ENCODE data around the gene ENPP7.

Gene ENPP7

DNA sequence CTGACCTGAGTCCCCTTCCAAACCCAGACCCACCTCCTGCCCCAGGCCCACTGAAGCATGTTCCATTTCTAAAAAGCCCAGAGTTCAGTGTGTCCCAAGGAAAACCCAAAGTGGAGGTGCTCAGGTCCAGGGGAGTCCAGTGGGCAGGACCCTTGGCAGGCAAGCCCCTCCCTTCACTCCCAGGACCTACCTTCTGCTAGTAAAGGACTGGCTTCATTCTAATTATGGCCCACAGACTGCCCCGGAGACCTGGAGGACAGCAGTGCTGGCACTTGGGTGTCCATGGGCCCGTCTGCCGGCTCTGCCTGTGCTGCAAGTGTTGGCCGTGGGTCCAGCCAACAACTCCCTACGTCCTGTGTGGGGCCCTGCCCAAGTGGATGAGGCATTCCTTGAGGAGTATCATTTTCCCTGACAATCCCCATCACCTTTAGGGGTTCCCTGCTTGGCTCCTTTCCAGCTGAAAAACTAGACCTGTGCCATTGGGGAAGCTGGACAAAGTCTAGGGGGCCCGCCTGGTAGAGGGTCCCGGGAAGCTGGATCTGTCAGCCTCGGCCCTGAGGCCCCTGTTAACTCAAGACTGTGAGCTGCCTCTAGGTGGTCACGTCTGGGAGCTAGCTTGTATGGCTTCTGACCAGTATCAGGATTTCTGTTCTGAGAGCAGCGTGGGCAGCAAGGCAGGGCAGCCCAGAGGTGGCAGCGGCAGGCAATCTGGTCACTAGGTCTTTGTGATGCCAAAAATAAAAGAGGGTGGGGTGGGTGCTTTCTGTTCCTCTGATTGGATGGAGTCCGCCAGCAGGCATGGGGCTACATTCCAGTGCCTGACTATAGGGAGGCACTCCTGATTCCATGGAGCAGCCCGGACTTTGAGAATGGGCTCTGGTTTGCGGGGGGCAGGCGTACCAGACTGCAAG is 55.4 kb downstream of the ENPP7 start:
- CTCF ChIA-PET = interaction anchor here (0.8 to 1.5 kb wide), 3 partner anchors 11 to 184 kb away, joined by 4 to 5 read pairs (median 4); partner anchors contain the start of gene CBX8
- POLR2A ChIA-PET = no interaction called here

DNA sequence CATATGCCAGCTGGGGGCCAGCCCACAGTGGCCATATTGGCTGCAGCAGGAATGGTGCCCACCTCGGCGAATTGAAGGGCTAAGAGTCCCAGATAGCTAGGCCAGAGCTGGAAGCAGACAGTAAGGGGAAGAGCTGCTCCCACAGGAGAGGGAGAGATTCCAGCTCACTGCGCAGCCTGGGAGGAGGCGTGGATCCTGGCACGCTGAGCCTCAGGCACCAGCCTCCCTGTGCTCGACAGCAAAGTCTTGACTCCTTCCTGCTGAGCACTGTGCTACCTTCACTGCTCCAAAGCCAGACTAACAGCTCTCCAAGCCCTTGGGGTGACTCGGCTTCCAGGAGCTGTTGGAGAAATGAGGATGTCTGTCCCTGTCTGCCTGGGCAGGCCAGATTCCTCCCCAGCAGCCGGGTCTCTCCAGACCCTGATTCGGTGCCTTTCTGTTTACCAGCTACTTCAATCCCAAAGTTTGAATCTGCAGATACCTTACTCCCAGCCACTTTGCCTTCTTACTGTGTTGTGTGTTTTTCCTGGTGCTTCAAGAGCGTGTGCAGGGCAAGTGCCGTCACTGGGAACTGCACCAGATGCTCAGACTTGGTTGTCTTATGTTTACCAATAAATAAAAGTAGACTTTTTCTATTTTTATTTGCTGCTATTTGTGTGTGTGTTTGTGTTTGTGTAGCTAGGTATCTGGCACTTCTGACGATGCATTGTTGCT is 56.3 kb downstream of the ENPP7 start:
- TF ChIP-seq, protein P1, sequence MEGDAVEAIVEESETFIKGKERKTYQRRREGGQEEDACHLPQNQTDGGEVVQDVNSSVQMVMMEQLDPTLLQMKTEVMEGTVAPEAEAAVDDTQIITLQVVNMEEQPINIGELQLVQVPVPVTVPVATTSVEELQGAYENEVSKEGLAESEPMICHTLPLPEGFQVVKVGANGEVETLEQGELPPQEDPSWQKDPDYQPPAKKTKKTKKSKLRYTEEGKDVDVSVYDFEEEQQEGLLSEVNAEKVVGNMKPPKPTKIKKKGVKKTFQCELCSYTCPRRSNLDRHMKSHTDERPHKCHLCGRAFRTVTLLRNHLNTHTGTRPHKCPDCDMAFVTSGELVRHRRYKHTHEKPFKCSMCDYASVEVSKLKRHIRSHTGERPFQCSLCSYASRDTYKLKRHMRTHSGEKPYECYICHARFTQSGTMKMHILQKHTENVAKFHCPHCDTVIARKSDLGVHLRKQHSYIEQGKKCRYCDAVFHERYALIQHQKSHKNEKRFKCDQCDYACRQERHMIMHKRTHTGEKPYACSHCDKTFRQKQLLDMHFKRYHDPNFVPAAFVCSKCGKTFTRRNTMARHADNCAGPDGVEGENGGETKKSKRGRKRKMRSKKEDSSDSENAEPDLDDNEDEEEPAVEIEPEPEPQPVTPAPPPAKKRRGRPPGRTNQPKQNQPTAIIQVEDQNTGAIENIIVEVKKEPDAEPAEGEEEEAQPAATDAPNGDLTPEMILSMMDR (IDR thresholded peaks at IDR 0.05; ENCODE audit: control extremely low read depth, extremely low read depth, low read depth, missing control alignments) = no peak
- DNase-seq (ENCODE audit: extremely low spot score) = no peak
- CTCF ChIA-PET = interaction anchor here (0.8 to 1.5 kb wide), 8 partner anchors 10 to 221 kb away, joined by 3 to 6 read pairs (median 4); partner anchors contain the start of gene CBX8
- POLR2A ChIA-PET = no interaction called here

More for the DNA sequence above, 55.4 kb downstream of the ENPP7 start:
- no peak for DNase-seq (ENCODE audit: extremely low spot score)
- TF ChIP-seq, protein P1 (IDR thresholded peaks at IDR 0.05; ENCODE audit: control extremely low read depth, extremely low read depth, low read depth, missing control alignments) = no peak

DNA sequence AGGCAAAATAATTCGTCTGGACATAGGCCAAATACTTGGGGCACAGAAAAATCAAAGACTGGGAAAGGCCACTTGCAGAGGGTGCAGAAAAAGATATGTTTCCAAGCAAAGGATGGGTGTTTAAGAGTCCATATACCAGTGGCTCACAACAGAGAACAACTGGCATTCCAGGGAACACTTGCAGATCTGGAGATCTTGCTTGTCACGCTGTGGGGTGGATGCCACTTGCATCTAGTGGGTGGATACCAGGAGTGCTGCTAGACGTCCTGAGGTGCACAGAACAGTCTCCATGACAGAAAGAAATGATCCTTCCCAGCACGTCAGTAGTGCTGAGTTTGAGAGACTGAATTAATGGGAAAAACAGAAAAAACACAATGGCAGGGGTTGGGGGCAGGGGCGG is 57.7 kb downstream of the ENPP7 start:
- ChIA-PET POLR2A (no interaction called here), CTCF (interaction anchor here (1.0 to 2.2 kb wide), 14 partner anchors 7 to 189 kb away, joined by 3 to 12 read pairs (median 4); no protein-coding TSS in a partner anchor)
- TF ChIP-seq, protein P1 (IDR thresholded peaks at IDR 0.05; ENCODE audit: control extremely low read depth, extremely low read depth, low read depth, missing control alignments) = no peak
- DNase-seq (ENCODE audit: extremely low spot score) = no peak

- TF ChIP-seq, protein P1 (IDR thresholded peaks at IDR 0.05; ENCODE audit: control extremely low read depth, extremely low read depth, low read depth, missing control alignments) = no peak
- CTCF ChIA-PET = interaction anchor here (0.8 to 2.2 kb wide), 20 partner anchors 8 to 205 kb away, joined by 3 to 12 read pairs (median 5); no protein-coding TSS in a partner anchor
- DNase-seq (ENCODE audit: extremely low spot score) = no peak
- POLR2A ChIA-PET = no interaction called here
Observed at GRCh38 chr17:79788989-79789942, 58.5 kb downstream of the ENPP7 start.

DNA sequence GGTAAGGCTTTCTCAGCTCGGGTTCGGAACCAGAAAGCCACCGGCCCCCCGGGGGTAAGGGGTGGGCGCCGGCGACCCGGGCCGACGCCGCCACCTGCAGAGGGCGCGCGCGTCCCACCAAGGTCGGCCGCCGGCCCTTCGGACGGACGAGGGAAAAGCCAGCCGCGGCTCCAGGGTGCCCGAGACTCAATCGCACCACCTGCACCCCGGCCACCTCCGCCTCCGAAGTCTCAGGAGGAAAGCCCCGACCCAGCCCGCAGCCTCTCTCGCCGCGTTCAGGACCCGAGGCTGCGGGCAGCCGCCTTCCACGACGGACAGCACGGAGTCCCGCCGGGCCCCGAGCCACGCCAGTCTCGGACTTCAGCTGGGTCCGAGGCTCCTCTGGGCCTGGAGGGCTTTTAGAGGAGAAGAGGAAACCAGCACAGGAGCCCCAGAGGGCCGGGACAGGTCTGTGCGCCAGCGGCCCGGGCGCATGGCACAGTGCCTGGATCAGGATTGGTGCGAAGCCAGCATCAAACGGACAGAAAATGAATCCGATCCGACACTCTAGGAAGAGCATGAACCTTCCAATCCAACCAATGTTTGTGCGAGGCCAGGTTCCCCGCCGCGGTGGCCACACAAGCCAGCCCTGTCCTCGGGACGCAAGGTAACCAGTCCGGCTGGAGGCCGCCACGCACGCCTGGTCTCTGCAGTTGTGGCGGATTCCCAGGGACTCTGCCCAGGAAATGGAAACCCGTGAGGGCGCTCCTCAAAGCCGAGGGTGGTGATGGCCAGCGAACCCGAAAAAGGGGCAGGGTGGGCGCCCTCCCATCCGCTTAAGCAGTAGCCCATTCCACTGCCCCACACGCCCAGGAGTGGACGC is 59.4 kb downstream of the ENPP7 start:
- POLR2A ChIA-PET = no interaction called here
- DNase-seq (ENCODE audit: extremely low spot score) = peak; percentile 83
- TF ChIP-seq, protein P1 (IDR thresholded peaks at IDR 0.05; ENCODE audit: control extremely low read depth, extremely low read depth, low read depth, missing control alignments) = peak; percentile 75

More for the DNA sequence above, 59.4 kb downstream of the ENPP7 start:
- CTCF ChIA-PET = interaction anchor here (0.8 to 2.2 kb wide), 17 partner anchors 11 to 204 kb away, joined by 3 to 12 read pairs (median 5); no protein-coding TSS in a partner anchor

Measured in GM10248 (cell line).